Spleen (tissue), 11 donors: ENCODE results near the gene MAMDC2. TPM values are rescaled to one million over a fixed set of nuclear protein-coding genes. Genes with fewer than 3 reads are reported as not detected.

Experiments
- DNase-seq: peaks from one replicate; pipeline ENCODE4 v3.0.0-alpha.2; 2020
- H3K27ac ChIP-seq, 8 donors: fragments of 200-600 bp; sonication (generic) in 7 of 8; 1 replicate in 4 of 8; 2 replicates in 4 of 8; pipeline versions ENCODE4 v1.5.0 to v1.8.0; 2016 to 2021; ENCODE audit warnings: inconsistent platforms in 4 of 8, mild to moderate bottlenecking in 4 of 8, moderate library complexity in 1 of 8
- H3K27me3 ChIP-seq, 7 donors: fragments of 200-600 bp; sonication (generic) in 6 of 7; replicated peaks in 1 of 7; 1 replicate in 4 of 7; 2 replicates in 3 of 7; pipeline versions ENCODE4 v1.5.0 to v1.8.0; 2016 to 2021; ENCODE audit warnings: inconsistent platforms in 3 of 7, mild to moderate bottlenecking in 1 of 7
- H3K36me3 ChIP-seq, 6 donors: fragments of 200-600 bp; sonication (generic) in 5 of 6; 1 replicate in 4 of 6; 2 replicates in 2 of 6; pipeline versions ENCODE4 v1.5.0 to v1.8.0; 2016 to 2021; ENCODE audit warnings: inconsistent platforms in 2 of 6
- H3K4me1 ChIP-seq, 6 donors: fragments of 200-600 bp; sonication (generic) in 5 of 6; 1 replicate in 3 of 6; 2 replicates in 3 of 6; pipeline versions ENCODE4 v1.5.0 to v1.8.0; 2016 to 2021; ENCODE audit warnings: inconsistent platforms in 3 of 6
- H3K4me3 ChIP-seq, 8 donors: fragments of 200-600 bp; sonication (generic) in 7 of 8; 1 replicate in 4 of 8; 2 replicates in 4 of 8; pipeline versions ENCODE4 v1.5.0 to v1.8.0; 2016 to 2021; ENCODE audit warnings: inconsistent platforms in 4 of 8, mild to moderate bottlenecking in 4 of 8, moderate library complexity in 2 of 8
- H3K9me3 ChIP-seq, 8 donors: fragments of 200-600 bp; sonication (generic) in 7 of 8; 1 replicate in 4 of 8; 2 replicates in 4 of 8; pipeline versions ENCODE4 v1.5.0 to v1.8.0; 2016 to 2021; ENCODE audit warnings: inconsistent platforms in 4 of 8
- CTCF ChIP-seq, 11 experiments: fragments of 200-600 bp in 7 of 11; fragments of 450-650 bp in 4 of 11; sonication (generic) in 4 of 11; IDR thresholded peaks in 8 of 11; conservative IDR thresholded peaks in 3 of 11; 1 replicate in 7 of 11; 2 replicates in 4 of 11; pipeline versions ENCODE4 v1.4.0 to v1.8.0; 2016 to 2021; ENCODE audit warnings: antibody characterized with exemption in 11 of 11, inconsistent platforms in 4 of 11, mild to moderate bottlenecking in 1 of 11
- POLR2A ChIP-seq, 3 donors: fragments of 450-650 bp; IDR thresholded peaks; one replicate each; pipeline ENCODE4 v1.5.1; 2017; ENCODE audit warnings: antibody characterized with exemption in 3 of 3, mild to moderate bottlenecking in 1 of 3
- POLR2AphosphoS5 ChIP-seq, 3 donors: sonication (generic); formaldehyde crosslinking; IDR thresholded peaks; one replicate each; pipeline ENCODE4 v1.5.1; 2017; ENCODE audit warnings: antibody characterized with exemption in 3 of 3
- WGBS, 5 donors: extraction: QIAGEN DNeasy Blood & Tissue Kit in 3 of 5; methylation state at CpG; one replicate each; pipeline versions ENCODE4 v1.1.5 to v1.1.7; 2013 to 2018; 5-methylcytosine and 5-hydroxymethylcytosine counted together
- intact Hi-C: fragments of 100-400 bp; cut with DNase I; formaldehyde crosslinking; loops from one replicate; pipeline ENCODE4 v1.15.0; 2023; ENCODE audit warnings: low total_unique reads
- polyA plus RNA-seq, 3 donors: library from polyadenylated mRNA; stranded (reverse); fragments of 200-250 nt; gene quantifications; one replicate each; pipeline ENCODE4 v1.2.1, GENCODE V29; 2013
- total RNA-seq, 7 donors: library from RNA; depleted of rRNA in 3 of 7; stranded (reverse); fragments of >200 nt in 3 of 7; fragmentation: NEBNext Ultra II Directional in 4 of 7; extraction: Animal tissue kit (Norgen Biotek cat#: 25700) in 4 of 7; gene quantifications; one replicate each; pipeline versions ENCODE4 v1.1.0 to v1.2.1, GENCODE V29; 2016 to 2021
- donor health status: healthy with polysubstance abuse.
- donor health status: DM: no; HTN: no; CAD: no; lungs with moderate emphysema.
- donor health status: DM: no; HTN: no; CAD: no.
- donor health status: Bipolar disorder and iron deficiency.
- donor health status: healthy.
- donor health status: DM: no; HTN: no; CAD: no.
- donor health status: DM: yes; HTN: yes; CAD: no.

Gene MAMDC2
- total and polyA plus RNA-seq, 10 donors = 1.5 to 65.5 (median 14.5) TPM

GRCh38 chr9:69999315-69999714 lies 44.3 kb upstream of the MAMDC2 start:
- no peak overlapping the region for H3K4me3 ChIP-seq
- no peak for DNase-seq
- no peaks in the 10 kb centered on the region for H3K27me3 ChIP-seq
- H3K27ac ChIP-seq = no peak overlapping the region
- H3K36me3 ChIP-seq = no peaks in the 10 kb centered on the region
- no peaks in the 10 kb centered on the region for H3K4me1 ChIP-seq
- WGBS, 5 donors = 89 to 100% (median 96%) methylated on average over 1 of the region's 1 CpG
- TF ChIP-seq POLR2AphosphoS5 (IDR thresholded peaks at IDR 0.05) (no peak), POLR2A (IDR thresholded peaks at IDR 0.05) (no peak), CTCF (IDR thresholded peaks at IDR 0.05 in 8 of 11, conservative IDR thresholded peaks at IDR 0.05 in 3 of 11) (no peak)
- intact Hi-C loops = no loop called here
- no peaks in the 10 kb centered on the region for H3K9me3 ChIP-seq

GRCh38 chr9:70000469-70000868 lies 43.2 kb upstream of the MAMDC2 start:
- TF ChIP-seq POLR2A (IDR thresholded peaks at IDR 0.05) (no peak), POLR2AphosphoS5 (IDR thresholded peaks at IDR 0.05) (no peak), CTCF (IDR thresholded peaks at IDR 0.05 in 8 of 11, conservative IDR thresholded peaks at IDR 0.05 in 3 of 11) (no peak)
- H3K27ac ChIP-seq = no peak overlapping the region
- no peak overlapping the region for H3K4me3 ChIP-seq
- 78 to 91% (median 87%) methylated on average over 3 of the region's 3 CpGs for WGBS, 5 donors
- no peaks in the 10 kb centered on the region for H3K27me3 ChIP-seq
- no peak for DNase-seq
- intact Hi-C loops = no loop called here
- H3K4me1 ChIP-seq = no peaks in the 10 kb centered on the region
- H3K36me3 ChIP-seq = no peaks in the 10 kb centered on the region
- H3K9me3 ChIP-seq = no peaks in the 10 kb centered on the region

GRCh38 chr9:70003901-70004714 lies 39.5 kb upstream of the MAMDC2 start:
- Histone ChIP-seq H3K36me3 (no peaks in the 10 kb centered on the region), H3K9me3 (no peaks in the 10 kb centered on the region), H3K4me3 (no peak overlapping the region), H3K4me1 (no peaks in the 10 kb centered on the region), H3K27ac (no peak overlapping the region), H3K27me3 (no peaks in the 10 kb centered on the region)
- TF ChIP-seq POLR2A (IDR thresholded peaks at IDR 0.05) = no peak
- TF ChIP-seq CTCF (IDR thresholded peaks at IDR 0.05 in 8 of 11, conservative IDR thresholded peaks at IDR 0.05 in 3 of 11) = no peak
- TF ChIP-seq POLR2AphosphoS5 (IDR thresholded peaks at IDR 0.05) = no peak
- no peak for DNase-seq
- intact Hi-C loops = no loop called here
- whole genome bisulfite sequencing, 5 donors = 45 to 71% (median 63%) methylated on average over 2 of the region's 2 CpGs

- no peak for DNase-seq
- H3K27me3 ChIP-seq = no peaks in the 10 kb centered on the region
- TF ChIP-seq CTCF (IDR thresholded peaks at IDR 0.05 in 8 of 11, conservative IDR thresholded peaks at IDR 0.05 in 3 of 11) = no peak
- TF ChIP-seq POLR2A (IDR thresholded peaks at IDR 0.05) = no peak
- TF ChIP-seq POLR2AphosphoS5 (IDR thresholded peaks at IDR 0.05) = no peak
- no peaks in the 10 kb centered on the region for H3K4me1 ChIP-seq
- H3K4me3 ChIP-seq = no peak overlapping the region
- H3K27ac ChIP-seq = no peak overlapping the region
- H3K9me3 ChIP-seq = no peaks in the 10 kb centered on the region
- H3K36me3 ChIP-seq = no peaks in the 10 kb centered on the region
- intact Hi-C loops = no loop called here
- WGBS, 5 donors = 78 to 87% (median 80%) methylated on average over 3 of the region's 3 CpGs
Measured at GRCh38 chr9:70006306-70006705, 37.3 kb upstream of the MAMDC2 start.
